K562 (cell line): ENCODE results near the gene PHF21B. TPM values are rescaled to one million over a fixed set of nuclear protein-coding genes. Genes with fewer than 3 reads are reported as not detected.

Source experiments
- ATAC-seq: fragments of 200-7000 bp; cut with Tn5 transposase; 3 replicates; pipeline ENCODE4 v1.9.1; 2020; ENCODE audit warnings: moderate library complexity
- BruUV-seq: library from RNA; stranded (reverse); fragments of 400-500 nt; replicated peaks from 2 replicates; lab custom pipeline; 2021; lab: Mats Ljungman, UMichigan
- CTCF ChIA-PET: fragments of 300-600 bp; formaldehyde crosslinking; extraction: SDS; loops from one replicate; lab custom pipeline; 2021; ENCODE audit warnings: low intra/inter-chr PET ratio; lab: Yijun Ruan, JAX
- POLR2A ChIA-PET: fragments of 300-600, 350-650 bp; sonication (Branson Sonifier 250); formaldehyde crosslinking; extraction: SDS; loops from one replicate; lab custom pipeline; 2021; ENCODE audit warnings: antibody characterized with exemption, inconsistent platforms; lab: Yijun Ruan, JAX
- DNase-seq, 4 experiments: peaks; one replicate each; pipeline versions ENCODE4 v3.0.0 to v3.0.0-alpha.2; 2011 to 2018; ENCODE audit warnings: low spot score in 3 of 4, mixed read lengths in 3 of 4; ENCODE audit errors: extremely low read depth in 1 of 4
- FAIRE-seq: peaks from 2 replicates; lab custom pipeline; 2011; peaks lifted over from hg19 to GRCh38; lab: Jason Lieb, UNC
- H2AFZ ChIP-seq: 2 replicates; pipeline ENCODE4 v1.6.0; 2011; ENCODE audit warnings: low read depth, low read length, control low read depth, inconsistent platforms
- H3K27ac ChIP-seq: fragments of 200-600 bp; 3 replicates; pipeline ENCODE4 v1.8.0; 2011; ENCODE audit warnings: low read depth, mild to moderate bottlenecking, control low read depth, inconsistent platforms, low read length, moderate library complexity, mixed read lengths; ENCODE audit errors: extremely low read depth
- H3K27me3 ChIP-seq, 2 experiments: fragments of 300-600 bp in 1 of 2; 2 replicates in 1 of 2; 3 replicates in 1 of 2; pipeline versions ENCODE4 v1.6.0 to v1.8.0; 2011; ENCODE audit warnings: inconsistent platforms in 2 of 2, low read length in 2 of 2, mild to moderate bottlenecking in 1 of 2, mixed read lengths in 1 of 2, moderate library complexity in 1 of 2; ENCODE audit not compliant: control insufficient read depth in 2 of 2, insufficient read depth in 2 of 2
- H3K36me3 ChIP-seq: fragments of 300-600 bp; 3 replicates; pipeline ENCODE4 v1.8.0; 2011; ENCODE audit warnings: mild to moderate bottlenecking, low read length, inconsistent platforms; ENCODE audit not compliant: control insufficient read depth, insufficient read depth
- H3K4me1 ChIP-seq, 2 experiments: fragments of 200-600 bp in 1 of 2; replicated peaks in 1 of 2; 2 replicates in 1 of 2; 3 replicates in 1 of 2; pipeline versions ENCODE4 v1.5.1 to v1.8.0; 2011; ENCODE audit warnings: inconsistent platforms in 2 of 2, low read length in 2 of 2, mild to moderate bottlenecking in 1 of 2, mixed read lengths in 1 of 2, moderate library complexity in 1 of 2; ENCODE audit not compliant: control insufficient read depth in 2 of 2, insufficient read depth in 2 of 2
- H3K4me2 ChIP-seq: 2 replicates; pipeline ENCODE4 v1.6.1; 2011; ENCODE audit warnings: low read length, control low read depth, inconsistent platforms, mixed read lengths; ENCODE audit not compliant: insufficient read depth
- H3K4me3 ChIP-seq: fragments of 200-600 bp; sonication (generic), shearing (Covaris generic); 2 replicates; pipeline ENCODE4 v1.5.1; 2016; ENCODE audit warnings: control low read depth, inconsistent platforms
- H3K79me2 ChIP-seq: fragments of 200-600 bp; 3 replicates; pipeline ENCODE4 v1.8.0; 2011; ENCODE audit warnings: low read length, inconsistent platforms; ENCODE audit not compliant: control insufficient read depth, insufficient read depth
- H3K9ac ChIP-seq, 2 experiments: 2 replicates each; pipeline versions ENCODE4 v1.6.0 to v1.6.1; 2011; ENCODE audit warnings: low read depth in 2 of 2, low read length in 2 of 2, control low read depth in 1 of 2, inconsistent platforms in 1 of 2, mild to moderate bottlenecking in 1 of 2, mixed read lengths in 1 of 2; ENCODE audit not compliant: insufficient read depth in 1 of 2
- H3K9me1 ChIP-seq: one replicate; pipeline ENCODE4 v1.6.0; 2011; ENCODE audit warnings: inconsistent platforms, mild to moderate bottlenecking, low read length, moderate library complexity; ENCODE audit not compliant: control insufficient read depth, insufficient read depth
- H3K9me3 ChIP-seq: replicated peaks from 2 replicates; pipeline ENCODE4 v1.5.1; 2011; ENCODE audit warnings: low read depth, low read length, inconsistent platforms; ENCODE audit not compliant: control insufficient read depth, insufficient read depth
- H4K20me1 ChIP-seq: replicated peaks from 2 replicates; pipeline ENCODE4 v1.6.1; 2011; ENCODE audit warnings: low read length, inconsistent platforms, mixed read lengths; ENCODE audit not compliant: control insufficient read depth, insufficient read depth
- LCOR ChIP-seq: sonication (generic); formaldehyde crosslinking; IDR thresholded peaks from 2 replicates; pipeline ENCODE4 v1.8.0; 2022; ENCODE audit warnings: mild to moderate bottlenecking, missing genetic modification reagents
- NBN ChIP-seq: fragments of 450-650 bp; IDR thresholded peaks from 2 replicates; pipeline ENCODE4 v1.6.1; 2016; ENCODE audit warnings: low read depth, mild to moderate bottlenecking
- NCOA4 ChIP-seq: fragments of 450-650 bp; IDR thresholded peaks from 2 replicates; pipeline ENCODE4 v1.6.1; 2018; ENCODE audit warnings: mild to moderate bottlenecking; ENCODE audit not compliant: partially characterized antibody
- RFX1 ChIP-seq: fragments of 450-650 bp; IDR thresholded peaks from 2 replicates; pipeline ENCODE4 v1.6.1; 2016; ENCODE audit warnings: mild to moderate bottlenecking, moderate library complexity
- SREBF2 ChIP-seq: sonication (generic); formaldehyde crosslinking; IDR thresholded peaks from 2 replicates; pipeline ENCODE4 v1.4.0; 2020; ENCODE audit warnings: mild to moderate bottlenecking, missing genetic modification reagents
- THRAP3 ChIP-seq: fragments of 450-650 bp; IDR thresholded peaks from 2 replicates; pipeline ENCODE4 v1.6.1; 2016; ENCODE audit warnings: mild to moderate bottlenecking, inconsistent platforms, borderline replicate concordance
- ZNF175 ChIP-seq: fragments of 200-800 bp; sonication (Bioruptor generic); IDR thresholded peaks from 2 replicates; pipeline ENCODE4 v1.6.1; 2016; ENCODE audit warnings: low read depth, mild to moderate bottlenecking, missing genetic modification characterization, missing compliant biosample characterization
- WGBS: fragments of 100-300 bp; shearing (Covaris generic); methylation state at CpG from one replicate; pipeline ENCODE4 v1.1.6; 2016; ENCODE audit warnings: low coverage, mixed read lengths; ENCODE audit not compliant: insufficient coverage; ENCODE audit errors: missing lambda C conversion rate; 5-methylcytosine and 5-hydroxymethylcytosine counted together
- in situ Hi-C: fragments of 300-500 bp; cut with MboI; formaldehyde crosslinking; loops from 4 replicates; pipeline ENCODE4 v1.15.0; 2018; ENCODE audit warnings: inconsistent platforms, mixed read lengths
- intact Hi-C: fragments of 100-400 bp; cut with micrococcal nuclease; formaldehyde crosslinking; loops from 2 replicates; pipeline ENCODE4 v1.14.2; 2022
- polyA plus RNA-seq, 8 experiments: library from polyadenylated mRNA; depleted of rRNA in 4 of 8; stranded (reverse) in 5 of 8; unstranded in 3 of 8; fragments of >200 nt; fragmentation: Nextera tagmentation in 2 of 8; fragmentation: Illumina TruSeq in 1 of 8; extraction: Ambion mirVana in 2 of 8; extraction: Trizol in 1 of 8; gene quantifications; 2 replicates each; pipeline versions ENCODE4 v1.2.1 to v1.2.3, GENCODE V29; 2011 to 2014; ENCODE audit warnings: inconsistent platforms in 1 of 8, missing spikeins in 1 of 8
- total RNA-seq, 7 experiments: library from RNA; depleted of rRNA in 6 of 7; stranded (reverse); fragments of >200 nt in 6 of 7; fragmentation: Illumina TruSeq in 2 of 7; extraction: Trizol in 2 of 7; gene quantifications; 2 replicates each; pipeline versions ENCODE4 v1.2.1 to v1.2.3, GENCODE V29; 2011 to 2021; ENCODE audit warnings: low replicate concordance in 1 of 7
- TF ChIP-seq, protein P1 (sequence below), 2 experiments: fragments of 450-650 bp in 1 of 2; sonication (generic) in 1 of 2; formaldehyde crosslinking; conservative IDR thresholded peaks; 2 replicates each; pipeline versions ENCODE4 v1.4.0 to v1.8.1; 2020 to 2022; ENCODE audit warnings: mild to moderate bottlenecking in 1 of 2, missing genetic modification reagents in 1 of 2
- TF ChIP-seq, protein P2 (sequence below): sonication (generic); formaldehyde crosslinking; IDR thresholded peaks from 2 replicates; pipeline ENCODE4 v1.8.1; 2023; ENCODE audit warnings: mild to moderate bottlenecking, missing genetic modification reagents
- TF ChIP-seq, protein P3 (sequence below), 2 experiments: fragments of 450-650 bp; formaldehyde crosslinking in 1 of 2; IDR thresholded peaks; 2 replicates each; pipeline versions ENCODE4 v1.4.0 to v1.6.1; 2014 to 2020; ENCODE audit warnings: mild to moderate bottlenecking in 2 of 2, borderline replicate concordance in 1 of 2, low read depth in 1 of 2
- TF ChIP-seq, protein P4 (sequence below): fragments of 250-450 bp; sonication (Bioruptor Pico); IDR thresholded peaks from 2 replicates; pipeline ENCODE4 v1.9.0; 2021; ENCODE audit warnings: mild to moderate bottlenecking

PHF21B gene
- total and polyA plus RNA-seq, 9 of the 15 experiments (the other 6 are each of a cell fraction or from before 2014, with no cell fraction given) = 0.04 TPM; not detected in 8

DNA sequence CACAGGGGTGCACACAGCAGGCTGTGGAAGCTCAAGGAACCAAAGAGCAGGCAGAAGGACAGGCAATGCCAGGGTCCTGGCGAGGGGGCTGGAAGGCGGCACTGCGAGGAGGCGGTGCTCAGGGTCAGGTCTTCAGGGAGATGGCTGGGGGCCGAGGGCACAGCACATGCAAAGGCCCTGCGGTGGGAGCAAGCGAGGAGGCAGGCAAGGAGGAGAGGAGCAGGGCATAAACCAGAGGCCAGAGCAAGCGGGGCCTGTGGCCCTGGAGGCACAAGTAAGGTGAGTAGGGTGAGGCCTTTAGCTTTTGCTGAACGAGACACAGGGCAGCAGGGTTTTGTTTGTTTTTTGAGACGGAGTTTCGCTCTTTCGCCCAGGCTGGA lies 130.5 kb downstream of the PHF21B start:
- Histone ChIP-seq H4K20me1 (no peaks in the 10 kb centered on the region), H3K27ac (no peak overlapping the region), H3K9ac (no peak overlapping the region), H3K9me1 (no peaks in the 10 kb centered on the region), H3K4me2 (no peak overlapping the region), H3K9me3 (no peaks in the 10 kb centered on the region), H3K79me2 (no peaks in the 10 kb centered on the region), H3K27me3 (peaks cover 10 to 30% of the 10 kb centered on the region in 2 experiments; a peak in 4 of 5 replicates), H2AFZ (no peak overlapping the region), H3K4me3 (no peak overlapping the region), H3K4me1 (no peaks in the 10 kb centered on the region), H3K36me3 (no peaks in the 10 kb centered on the region)
- in situ Hi-C loops = no loop called here
- ChIA-PET POLR2A (no interaction called here), CTCF (no interaction called here)
- BruUV-seq = no TSS peak
- intact Hi-C loops = no loop called here
- no peak for DNase-seq
- WGBS = 0% methylated on average over 11 of the region's 12 CpGs
- no peak for ATAC-seq
- FAIRE-seq = no peak
- no peak for TF ChIP-seq NCOA4
- TF ChIP-seq, protein P1, sequence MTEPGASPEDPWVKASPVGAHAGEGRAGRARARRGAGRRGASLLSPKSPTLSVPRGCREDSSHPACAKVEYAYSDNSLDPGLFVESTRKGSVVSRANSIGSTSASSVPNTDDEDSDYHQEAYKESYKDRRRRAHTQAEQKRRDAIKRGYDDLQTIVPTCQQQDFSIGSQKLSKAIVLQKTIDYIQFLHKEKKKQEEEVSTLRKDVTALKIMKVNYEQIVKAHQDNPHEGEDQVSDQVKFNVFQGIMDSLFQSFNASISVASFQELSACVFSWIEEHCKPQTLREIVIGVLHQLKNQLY (CRISPR knock-in tag; conservative IDR thresholded peaks at IDR 0.05) = no peak
- TF ChIP-seq ZNF175 (CRISPR knock-in tag) = no peak
- TF ChIP-seq THRAP3 = no peak
- no peak for TF ChIP-seq RFX1
- TF ChIP-seq, protein P2, sequence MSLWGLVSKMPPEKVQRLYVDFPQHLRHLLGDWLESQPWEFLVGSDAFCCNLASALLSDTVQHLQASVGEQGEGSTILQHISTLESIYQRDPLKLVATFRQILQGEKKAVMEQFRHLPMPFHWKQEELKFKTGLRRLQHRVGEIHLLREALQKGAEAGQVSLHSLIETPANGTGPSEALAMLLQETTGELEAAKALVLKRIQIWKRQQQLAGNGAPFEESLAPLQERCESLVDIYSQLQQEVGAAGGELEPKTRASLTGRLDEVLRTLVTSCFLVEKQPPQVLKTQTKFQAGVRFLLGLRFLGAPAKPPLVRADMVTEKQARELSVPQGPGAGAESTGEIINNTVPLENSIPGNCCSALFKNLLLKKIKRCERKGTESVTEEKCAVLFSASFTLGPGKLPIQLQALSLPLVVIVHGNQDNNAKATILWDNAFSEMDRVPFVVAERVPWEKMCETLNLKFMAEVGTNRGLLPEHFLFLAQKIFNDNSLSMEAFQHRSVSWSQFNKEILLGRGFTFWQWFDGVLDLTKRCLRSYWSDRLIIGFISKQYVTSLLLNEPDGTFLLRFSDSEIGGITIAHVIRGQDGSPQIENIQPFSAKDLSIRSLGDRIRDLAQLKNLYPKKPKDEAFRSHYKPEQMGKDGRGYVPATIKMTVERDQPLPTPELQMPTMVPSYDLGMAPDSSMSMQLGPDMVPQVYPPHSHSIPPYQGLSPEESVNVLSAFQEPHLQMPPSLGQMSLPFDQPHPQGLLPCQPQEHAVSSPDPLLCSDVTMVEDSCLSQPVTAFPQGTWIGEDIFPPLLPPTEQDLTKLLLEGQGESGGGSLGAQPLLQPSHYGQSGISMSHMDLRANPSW (CRISPR knock-in tag) = no peak
- TF ChIP-seq SREBF2 (CRISPR knock-in tag) = no peak
- TF ChIP-seq, protein P3, sequence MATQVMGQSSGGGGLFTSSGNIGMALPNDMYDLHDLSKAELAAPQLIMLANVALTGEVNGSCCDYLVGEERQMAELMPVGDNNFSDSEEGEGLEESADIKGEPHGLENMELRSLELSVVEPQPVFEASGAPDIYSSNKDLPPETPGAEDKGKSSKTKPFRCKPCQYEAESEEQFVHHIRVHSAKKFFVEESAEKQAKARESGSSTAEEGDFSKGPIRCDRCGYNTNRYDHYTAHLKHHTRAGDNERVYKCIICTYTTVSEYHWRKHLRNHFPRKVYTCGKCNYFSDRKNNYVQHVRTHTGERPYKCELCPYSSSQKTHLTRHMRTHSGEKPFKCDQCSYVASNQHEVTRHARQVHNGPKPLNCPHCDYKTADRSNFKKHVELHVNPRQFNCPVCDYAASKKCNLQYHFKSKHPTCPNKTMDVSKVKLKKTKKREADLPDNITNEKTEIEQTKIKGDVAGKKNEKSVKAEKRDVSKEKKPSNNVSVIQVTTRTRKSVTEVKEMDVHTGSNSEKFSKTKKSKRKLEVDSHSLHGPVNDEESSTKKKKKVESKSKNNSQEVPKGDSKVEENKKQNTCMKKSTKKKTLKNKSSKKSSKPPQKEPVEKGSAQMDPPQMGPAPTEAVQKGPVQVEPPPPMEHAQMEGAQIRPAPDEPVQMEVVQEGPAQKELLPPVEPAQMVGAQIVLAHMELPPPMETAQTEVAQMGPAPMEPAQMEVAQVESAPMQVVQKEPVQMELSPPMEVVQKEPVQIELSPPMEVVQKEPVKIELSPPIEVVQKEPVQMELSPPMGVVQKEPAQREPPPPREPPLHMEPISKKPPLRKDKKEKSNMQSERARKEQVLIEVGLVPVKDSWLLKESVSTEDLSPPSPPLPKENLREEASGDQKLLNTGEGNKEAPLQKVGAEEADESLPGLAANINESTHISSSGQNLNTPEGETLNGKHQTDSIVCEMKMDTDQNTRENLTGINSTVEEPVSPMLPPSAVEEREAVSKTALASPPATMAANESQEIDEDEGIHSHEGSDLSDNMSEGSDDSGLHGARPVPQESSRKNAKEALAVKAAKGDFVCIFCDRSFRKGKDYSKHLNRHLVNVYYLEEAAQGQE (IDR thresholded peaks at IDR 0.05; ENCODE audit: borderline replicate concordance) = no peak
- TF ChIP-seq, protein P3 (CRISPR knock-in tag; IDR thresholded peaks at IDR 0.05; ENCODE audit: low read depth) = no peak
- TF ChIP-seq LCOR = no peak
- TF ChIP-seq, protein P4, sequence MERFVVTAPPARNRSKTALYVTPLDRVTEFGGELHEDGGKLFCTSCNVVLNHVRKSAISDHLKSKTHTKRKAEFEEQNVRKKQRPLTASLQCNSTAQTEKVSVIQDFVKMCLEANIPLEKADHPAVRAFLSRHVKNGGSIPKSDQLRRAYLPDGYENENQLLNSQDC (CRISPR knock-in tag) = no peak
- no peak for TF ChIP-seq NBN
